HepG2 (cell line): ENCODE results near the gene U2SURP. TPM values are rescaled to one million over a fixed set of nuclear protein-coding genes. Genes with fewer than 3 reads are reported as not detected.
A peak's percentile ranks its signal among the peaks of the same experiment; 100 is the strongest.

Experiments
- ATAC-seq: fragments of 200-7000 bp; cut with Tn5 transposase; 3 replicates; pipeline ENCODE4 v1.9.1; 2020; ENCODE audit warnings: mild to moderate bottlenecking, moderate library complexity
- BruUV-seq: library from RNA; stranded (reverse); fragments of 400-500 nt; replicated peaks from 2 replicates; lab custom pipeline; 2021; lab: Mats Ljungman, UMichigan
- CTCF ChIA-PET: fragments of 300-600 bp; formaldehyde crosslinking; extraction: SDS; loops from one replicate; lab custom pipeline; 2021; ENCODE audit warnings: low total read pairs, inconsistent platforms, low intra/inter-chr PET ratio; lab: Yijun Ruan, JAX
- POLR2A ChIA-PET: fragments of 350-600 bp; sonication (Branson Sonifier 250); formaldehyde crosslinking; loops from one replicate; lab custom pipeline; 2020; ENCODE audit warnings: antibody characterized with exemption, inconsistent platforms; lab: Yijun Ruan, JAX
- DNase-seq: peaks from one replicate; pipeline ENCODE4 v3.0.0-alpha.2; 2015; ENCODE audit warnings: low spot score
- FAIRE-seq: peaks from 3 replicates; lab custom pipeline; 2011; peaks lifted over from hg19 to GRCh38; lab: Jason Lieb, UNC
- H2AFZ ChIP-seq: one replicate; pipeline ENCODE4 v1.6.1; 2011; ENCODE audit warnings: low read length, inconsistent platforms
- H3K27ac ChIP-seq: fragments of 300-600 bp; 3 replicates; pipeline ENCODE4 v1.8.0; 2011; ENCODE audit warnings: mixed run types, mild to moderate bottlenecking, mixed read lengths, low read length, inconsistent platforms; ENCODE audit not compliant: insufficient read depth; ENCODE audit errors: extremely low read length
- H3K27me3 ChIP-seq, 2 experiments: fragments of 200-600 bp in 1 of 2; 2 replicates in 1 of 2; 3 replicates in 1 of 2; pipeline versions ENCODE4 v1.6.0 to v1.8.0; 2011; ENCODE audit warnings: low read length in 2 of 2, mild to moderate bottlenecking in 2 of 2, moderate library complexity in 2 of 2, inconsistent platforms in 1 of 2; ENCODE audit not compliant: insufficient read depth in 2 of 2, control insufficient read depth in 1 of 2
- H3K36me3 ChIP-seq, 2 experiments: fragments of 200-600 bp in 1 of 2; replicated peaks in 1 of 2; 2 replicates in 1 of 2; 3 replicates in 1 of 2; pipeline versions ENCODE4 v1.5.1 to v1.8.0; 2011; ENCODE audit warnings: low read length in 2 of 2, inconsistent platforms in 1 of 2; ENCODE audit not compliant: insufficient read depth in 2 of 2, control insufficient read depth in 1 of 2
- H3K4me1 ChIP-seq: 2 replicates; pipeline ENCODE4 v1.5.1; 2012; ENCODE audit warnings: low read length, inconsistent platforms; ENCODE audit not compliant: insufficient read depth
- H3K4me2 ChIP-seq: 2 replicates; pipeline ENCODE4 v1.6.0; 2011; ENCODE audit warnings: low read depth, low read length, inconsistent platforms
- H3K4me3 ChIP-seq, 3 experiments: fragments of 200-600 bp in 1 of 3; sonication (generic), shearing (Covaris generic) in 1 of 3; replicated peaks in 1 of 3; 2 replicates each; pipeline ENCODE4 v1.5.1; 2011 to 2016; ENCODE audit warnings: low read length in 3 of 3, inconsistent platforms in 2 of 3, low read depth in 2 of 3, mild to moderate bottlenecking in 2 of 3, control low read depth in 1 of 3, mixed read lengths in 1 of 3; ENCODE audit not compliant: insufficient read depth in 1 of 3
- H3K79me2 ChIP-seq: one replicate; pipeline ENCODE4 v1.6.1; 2011; ENCODE audit warnings: low read length, inconsistent platforms; ENCODE audit not compliant: insufficient read depth
- H3K9ac ChIP-seq: 2 replicates; pipeline ENCODE4 v1.6.0; 2011; ENCODE audit warnings: mild to moderate bottlenecking, low read depth, low read length, inconsistent platforms; ENCODE audit not compliant: insufficient read depth
- H3K9me3 ChIP-seq: 2 replicates; pipeline ENCODE4 v1.5.1; 2012; ENCODE audit warnings: mild to moderate bottlenecking, low read length
- H4K20me1 ChIP-seq: 2 replicates; pipeline ENCODE4 v1.6.0; 2011; ENCODE audit warnings: inconsistent platforms, mild to moderate bottlenecking, low read length, moderate library complexity; ENCODE audit not compliant: insufficient read depth
- ATF2 ChIP-seq: sonication (generic); formaldehyde crosslinking; IDR thresholded peaks from 2 replicates; pipeline ENCODE4 v1.4.0; 2020; ENCODE audit warnings: missing genetic modification reagents
- CREBL2 ChIP-seq: sonication (generic); formaldehyde crosslinking; IDR thresholded peaks from 2 replicates; pipeline ENCODE4 v1.8.1; 2023; ENCODE audit warnings: missing genetic modification reagents, mild to moderate bottlenecking, borderline replicate concordance
- FOXA3 ChIP-seq: IDR thresholded peaks from 2 replicates; pipeline ENCODE4 v1.6.1; 2016; ENCODE audit warnings: missing genetic modification reagents, missing compliant biosample characterization
- GLI4 ChIP-seq: sonication (generic); formaldehyde crosslinking; IDR thresholded peaks from 2 replicates; pipeline ENCODE4 v1.5.1; 2020; ENCODE audit warnings: missing genetic modification reagents, mild to moderate bottlenecking, moderate library complexity, borderline replicate concordance
- HNF1B ChIP-seq: sonication (generic); formaldehyde crosslinking; IDR thresholded peaks from 2 replicates; pipeline ENCODE4 v1.5.1; 2020; ENCODE audit warnings: mild to moderate bottlenecking, moderate library complexity, missing genetic modification reagents
- MLLT10 ChIP-seq: sonication (generic); formaldehyde crosslinking; IDR thresholded peaks from 2 replicates; pipeline ENCODE4 v1.4.0; 2020; ENCODE audit warnings: missing genetic modification reagents
- MXD1 ChIP-seq: sonication (generic); formaldehyde crosslinking; IDR thresholded peaks from 2 replicates; pipeline ENCODE4 v1.4.0; 2020; ENCODE audit warnings: mild to moderate bottlenecking, missing genetic modification reagents
- TRAFD1 ChIP-seq: sonication (generic); formaldehyde crosslinking; IDR thresholded peaks from 2 replicates; pipeline ENCODE4 v1.5.1; 2020; ENCODE audit warnings: missing genetic modification reagents, mild to moderate bottlenecking, borderline replicate concordance
- ZNF589 ChIP-seq: sonication (generic); formaldehyde crosslinking; conservative IDR thresholded peaks from 2 replicates; pipeline ENCODE4 v1.8.0; 2022; ENCODE audit warnings: mild to moderate bottlenecking, moderate library complexity, missing genetic modification reagents
- WGBS: methylation state at CpG from one replicate; pipeline ENCODE4 v1.1.6; 2017; ENCODE audit warnings: low lambda C conversion rate; 5-methylcytosine and 5-hydroxymethylcytosine counted together
- in situ Hi-C: cut with HindIII; loops from 2 replicates; pipeline ENCODE4 v1.10.0; 2017; ENCODE audit warnings: low pct_unique_long_range_greater_than_20kb; ENCODE audit not compliant: extremely low pct_ligation_motif_present
- intact Hi-C: fragments of 100-400 bp; cut with micrococcal nuclease; formaldehyde crosslinking; loops from one replicate; pipeline ENCODE4 v1.10.0; 2022; ENCODE audit not compliant: unreplicated experiment
- polyA plus RNA-seq, 8 experiments: library from polyadenylated mRNA; depleted of rRNA in 3 of 8; stranded (reverse) in 7 of 8; unstranded in 1 of 8; fragments of >200 nt; fragmentation: Illumina TruSeq in 4 of 8; extraction: Trizol in 4 of 8; gene quantifications; 2 replicates each; pipeline versions ENCODE4 v1.2.1 to v1.2.3, GENCODE V29; 2011 to 2016; ENCODE audit warnings: low read depth in 4 of 8, missing spikeins in 1 of 8, mixed read lengths in 1 of 8; ENCODE audit not compliant: insufficient read depth in 1 of 8
- total RNA-seq, 5 experiments: library from RNA; depleted of rRNA; stranded (reverse); fragments of >200 nt; fragmentation: Illumina TruSeq; extraction: Trizol; gene quantifications; 2 replicates each; pipeline ENCODE4 v1.2.3, GENCODE V29; 2016; ENCODE audit warnings: low read depth in 1 of 5

U2SURP gene
- total and polyA plus RNA-seq, 2 of the 13 experiments (the other 11 are each of a cell fraction or from before 2014, with no cell fraction given) = 55.9 to 173 TPM

GRCh38 chr3:143064777-143065176 lies 63.4 kb downstream of the U2SURP start:
- ChIA-PET CTCF (no interaction called here), POLR2A (no interaction called here)
- Histone ChIP-seq H3K79me2 (no peaks in the 10 kb centered on the region), H4K20me1 (no peaks in the 10 kb centered on the region), H3K4me2 (no peak overlapping the region), H3K9ac (no peak overlapping the region), H3K27ac (no peak overlapping the region), H3K4me3 (no peak overlapping the region), H3K36me3 (peaks cover 0 to 4% of the 10 kb centered on the region in 2 experiments; a peak in 2 of 5 replicates), H3K4me1 (peaks cover 8% of the 10 kb centered on the region; the same call in 1 of the 2 replicates), H3K27me3 (no peaks in the 10 kb centered on the region), H3K9me3 (no peaks in the 10 kb centered on the region), H2AFZ (no peak overlapping the region)
- 43% methylated on average over 5 of the region's 5 CpGs for WGBS
- peak; percentile 23 for DNase-seq
- TF ChIP-seq MXD1 (CRISPR knock-in tag) (no peak), GLI4 (CRISPR knock-in tag) (no peak), ATF2 (CRISPR knock-in tag) (no peak), TRAFD1 (CRISPR knock-in tag) (no peak), MLLT10 (no peak), CREBL2 (CRISPR knock-in tag) (no peak), ZNF589 (CRISPR knock-in tag) (no peak), FOXA3 (CRISPR knock-in tag) (no peak), HNF1B (CRISPR knock-in tag) (no peak)
- no TSS peak for BruUV-seq
- in situ Hi-C loops (no loop called here), intact Hi-C loops (no loop called here)
- no peak for FAIRE-seq
- ATAC-seq = peak; percentile 45
